ENCODE results near the gene ENPP7.

Gene ENPP7

GRCh38 chr17:79785017-79785899 lies 54.5 kb downstream of the ENPP7 start:
- TF ChIP-seq, protein P1, sequence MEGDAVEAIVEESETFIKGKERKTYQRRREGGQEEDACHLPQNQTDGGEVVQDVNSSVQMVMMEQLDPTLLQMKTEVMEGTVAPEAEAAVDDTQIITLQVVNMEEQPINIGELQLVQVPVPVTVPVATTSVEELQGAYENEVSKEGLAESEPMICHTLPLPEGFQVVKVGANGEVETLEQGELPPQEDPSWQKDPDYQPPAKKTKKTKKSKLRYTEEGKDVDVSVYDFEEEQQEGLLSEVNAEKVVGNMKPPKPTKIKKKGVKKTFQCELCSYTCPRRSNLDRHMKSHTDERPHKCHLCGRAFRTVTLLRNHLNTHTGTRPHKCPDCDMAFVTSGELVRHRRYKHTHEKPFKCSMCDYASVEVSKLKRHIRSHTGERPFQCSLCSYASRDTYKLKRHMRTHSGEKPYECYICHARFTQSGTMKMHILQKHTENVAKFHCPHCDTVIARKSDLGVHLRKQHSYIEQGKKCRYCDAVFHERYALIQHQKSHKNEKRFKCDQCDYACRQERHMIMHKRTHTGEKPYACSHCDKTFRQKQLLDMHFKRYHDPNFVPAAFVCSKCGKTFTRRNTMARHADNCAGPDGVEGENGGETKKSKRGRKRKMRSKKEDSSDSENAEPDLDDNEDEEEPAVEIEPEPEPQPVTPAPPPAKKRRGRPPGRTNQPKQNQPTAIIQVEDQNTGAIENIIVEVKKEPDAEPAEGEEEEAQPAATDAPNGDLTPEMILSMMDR (IDR thresholded peaks at IDR 0.05; ENCODE audit: borderline replicate concordance, control extremely low read depth, extremely low read depth, insufficient read depth, missing control alignments): no peak
- no peak for DNase-seq (ENCODE audit: low spot score)
- in situ Hi-C loops (cut with MboI; ENCODE audit: low sequenced_read_pairs, unreplicated experiment): no loop called here

DNA sequence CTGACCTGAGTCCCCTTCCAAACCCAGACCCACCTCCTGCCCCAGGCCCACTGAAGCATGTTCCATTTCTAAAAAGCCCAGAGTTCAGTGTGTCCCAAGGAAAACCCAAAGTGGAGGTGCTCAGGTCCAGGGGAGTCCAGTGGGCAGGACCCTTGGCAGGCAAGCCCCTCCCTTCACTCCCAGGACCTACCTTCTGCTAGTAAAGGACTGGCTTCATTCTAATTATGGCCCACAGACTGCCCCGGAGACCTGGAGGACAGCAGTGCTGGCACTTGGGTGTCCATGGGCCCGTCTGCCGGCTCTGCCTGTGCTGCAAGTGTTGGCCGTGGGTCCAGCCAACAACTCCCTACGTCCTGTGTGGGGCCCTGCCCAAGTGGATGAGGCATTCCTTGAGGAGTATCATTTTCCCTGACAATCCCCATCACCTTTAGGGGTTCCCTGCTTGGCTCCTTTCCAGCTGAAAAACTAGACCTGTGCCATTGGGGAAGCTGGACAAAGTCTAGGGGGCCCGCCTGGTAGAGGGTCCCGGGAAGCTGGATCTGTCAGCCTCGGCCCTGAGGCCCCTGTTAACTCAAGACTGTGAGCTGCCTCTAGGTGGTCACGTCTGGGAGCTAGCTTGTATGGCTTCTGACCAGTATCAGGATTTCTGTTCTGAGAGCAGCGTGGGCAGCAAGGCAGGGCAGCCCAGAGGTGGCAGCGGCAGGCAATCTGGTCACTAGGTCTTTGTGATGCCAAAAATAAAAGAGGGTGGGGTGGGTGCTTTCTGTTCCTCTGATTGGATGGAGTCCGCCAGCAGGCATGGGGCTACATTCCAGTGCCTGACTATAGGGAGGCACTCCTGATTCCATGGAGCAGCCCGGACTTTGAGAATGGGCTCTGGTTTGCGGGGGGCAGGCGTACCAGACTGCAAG lies 55.4 kb downstream of the ENPP7 start:
- TF ChIP-seq, protein P1 (IDR thresholded peaks at IDR 0.05; ENCODE audit: borderline replicate concordance, control extremely low read depth, extremely low read depth, insufficient read depth, missing control alignments): no peak
- in situ Hi-C loops (cut with MboI; ENCODE audit: low sequenced_read_pairs, unreplicated experiment): no loop called here

DNA sequence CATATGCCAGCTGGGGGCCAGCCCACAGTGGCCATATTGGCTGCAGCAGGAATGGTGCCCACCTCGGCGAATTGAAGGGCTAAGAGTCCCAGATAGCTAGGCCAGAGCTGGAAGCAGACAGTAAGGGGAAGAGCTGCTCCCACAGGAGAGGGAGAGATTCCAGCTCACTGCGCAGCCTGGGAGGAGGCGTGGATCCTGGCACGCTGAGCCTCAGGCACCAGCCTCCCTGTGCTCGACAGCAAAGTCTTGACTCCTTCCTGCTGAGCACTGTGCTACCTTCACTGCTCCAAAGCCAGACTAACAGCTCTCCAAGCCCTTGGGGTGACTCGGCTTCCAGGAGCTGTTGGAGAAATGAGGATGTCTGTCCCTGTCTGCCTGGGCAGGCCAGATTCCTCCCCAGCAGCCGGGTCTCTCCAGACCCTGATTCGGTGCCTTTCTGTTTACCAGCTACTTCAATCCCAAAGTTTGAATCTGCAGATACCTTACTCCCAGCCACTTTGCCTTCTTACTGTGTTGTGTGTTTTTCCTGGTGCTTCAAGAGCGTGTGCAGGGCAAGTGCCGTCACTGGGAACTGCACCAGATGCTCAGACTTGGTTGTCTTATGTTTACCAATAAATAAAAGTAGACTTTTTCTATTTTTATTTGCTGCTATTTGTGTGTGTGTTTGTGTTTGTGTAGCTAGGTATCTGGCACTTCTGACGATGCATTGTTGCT lies 56.3 kb downstream of the ENPP7 start:
- DNase-seq (ENCODE audit: low spot score): no peak
- in situ Hi-C loops (cut with MboI; ENCODE audit: low sequenced_read_pairs, unreplicated experiment): no loop called here
- TF ChIP-seq, protein P1 (IDR thresholded peaks at IDR 0.05; ENCODE audit: borderline replicate concordance, control extremely low read depth, extremely low read depth, insufficient read depth, missing control alignments): no peak

More for the DNA sequence above, 55.4 kb downstream of the ENPP7 start:
- no peak for DNase-seq (ENCODE audit: low spot score)

DNA sequence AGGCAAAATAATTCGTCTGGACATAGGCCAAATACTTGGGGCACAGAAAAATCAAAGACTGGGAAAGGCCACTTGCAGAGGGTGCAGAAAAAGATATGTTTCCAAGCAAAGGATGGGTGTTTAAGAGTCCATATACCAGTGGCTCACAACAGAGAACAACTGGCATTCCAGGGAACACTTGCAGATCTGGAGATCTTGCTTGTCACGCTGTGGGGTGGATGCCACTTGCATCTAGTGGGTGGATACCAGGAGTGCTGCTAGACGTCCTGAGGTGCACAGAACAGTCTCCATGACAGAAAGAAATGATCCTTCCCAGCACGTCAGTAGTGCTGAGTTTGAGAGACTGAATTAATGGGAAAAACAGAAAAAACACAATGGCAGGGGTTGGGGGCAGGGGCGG lies 57.7 kb downstream of the ENPP7 start:
- no peak for DNase-seq (ENCODE audit: low spot score)
- TF ChIP-seq, protein P1 (IDR thresholded peaks at IDR 0.05; ENCODE audit: borderline replicate concordance, control extremely low read depth, extremely low read depth, insufficient read depth, missing control alignments): no peak
- in situ Hi-C loops (cut with MboI; ENCODE audit: low sequenced_read_pairs, unreplicated experiment): no loop called here

GRCh38 chr17:79788989-79789942 lies 58.5 kb downstream of the ENPP7 start:
- DNase-seq (ENCODE audit: low spot score): no peak
- TF ChIP-seq, protein P1 (IDR thresholded peaks at IDR 0.05; ENCODE audit: borderline replicate concordance, control extremely low read depth, extremely low read depth, insufficient read depth, missing control alignments): no peak
- in situ Hi-C loops (cut with MboI; ENCODE audit: low sequenced_read_pairs, unreplicated experiment): no loop called here

Measured in GM13976 (cell line).